IPS-11a (cell line): ENCODE data around the gene ZNF426.
A peak's percentile ranks its signal among the peaks of the same experiment; 100 is the strongest.

Experiments used
- H3K4me3 ChIP-seq: one replicate; pipeline ENCODE4 v1.5.1; 2013; ENCODE audit warnings: low read depth, low read length, control low read depth

ZNF426 gene

DNA sequence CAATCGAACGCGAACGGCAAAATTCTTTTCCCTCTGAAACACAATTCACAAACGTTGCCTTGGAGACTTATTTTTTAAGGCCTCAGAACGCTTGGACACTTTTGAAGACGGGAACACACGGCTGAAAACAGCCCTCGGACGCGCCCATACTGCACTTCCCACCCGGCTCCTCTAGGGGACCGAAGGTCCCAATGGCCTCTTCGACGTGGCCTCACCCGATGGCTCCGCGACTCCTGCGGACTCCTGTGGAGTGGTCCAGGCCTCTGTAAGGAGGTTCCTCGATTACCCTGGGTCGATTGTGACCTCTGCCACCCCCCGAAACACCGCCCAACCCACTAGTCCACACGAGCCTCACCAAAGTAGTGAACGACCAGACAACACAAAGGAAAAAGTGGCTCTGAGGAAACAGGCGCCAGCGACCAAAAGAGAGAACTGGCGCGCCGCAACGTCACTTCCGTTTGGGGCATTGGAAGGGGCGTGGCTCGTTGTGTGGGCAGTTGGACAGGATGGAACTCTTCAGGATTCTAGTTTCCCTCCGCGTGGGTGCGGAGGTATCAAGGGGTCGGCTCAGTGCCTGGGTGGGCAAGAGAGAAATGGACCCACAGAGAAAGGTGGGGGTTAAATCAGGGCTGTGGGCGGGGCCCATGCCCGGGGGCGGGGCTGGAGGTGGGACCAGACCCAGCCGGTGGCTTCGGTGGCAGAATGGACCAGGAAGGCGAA is 40.1 kb downstream of the ZNF426 start, which contains the start of gene ZNF560:
TSS of gene ZNF560 (minus strand) at position 434 of the 720 bp plus-strand sequence. CDS start 23,303 bp downstream, outside the sequence.
- peak within 1 kb of the TSS; percentile 67 for H3K4me3 ChIP-seq

DNA sequence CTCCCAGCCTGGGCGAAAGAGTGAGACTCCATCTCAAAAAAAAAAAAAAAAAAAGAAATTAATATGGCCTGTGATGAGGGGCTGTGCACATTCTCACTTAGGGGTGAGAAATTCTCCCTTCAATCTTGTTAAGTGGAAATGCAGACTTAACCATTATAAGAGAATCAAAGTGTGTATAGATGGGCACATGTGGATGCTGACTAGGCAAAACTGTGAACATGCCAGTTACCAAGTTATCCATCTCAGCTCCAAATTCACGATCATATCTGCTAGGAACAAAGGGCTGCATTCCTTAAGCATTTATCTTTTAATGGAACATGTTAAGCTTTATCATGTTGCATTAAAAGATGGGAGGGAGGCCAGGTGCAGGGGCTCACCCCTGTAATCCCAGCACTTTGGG is 44.3 kb downstream of the ZNF426 start:
- H3K4me3 ChIP-seq, result no peak overlapping the region

DNA sequence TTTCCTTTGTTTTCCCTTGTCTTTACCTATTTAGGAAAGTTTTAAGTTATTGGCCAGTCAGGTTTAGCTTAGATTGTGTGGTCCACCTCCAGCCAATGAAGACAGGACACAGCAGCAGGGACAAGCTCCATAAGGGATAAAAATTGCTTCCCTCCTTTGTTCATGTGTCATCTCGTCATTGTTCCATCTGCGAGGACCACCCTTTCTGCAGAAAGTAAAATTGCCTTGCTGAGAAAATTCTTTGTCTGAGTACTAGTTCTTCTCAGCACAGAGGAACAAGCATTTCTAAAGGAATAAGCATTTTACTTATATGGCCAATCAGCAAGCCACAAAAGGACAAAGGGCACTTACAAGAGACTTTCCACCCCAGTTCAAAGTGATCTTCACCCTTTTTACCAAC is 51.4 kb downstream of the ZNF426 start:
- no peak overlapping the region for H3K4me3 ChIP-seq

DNA sequence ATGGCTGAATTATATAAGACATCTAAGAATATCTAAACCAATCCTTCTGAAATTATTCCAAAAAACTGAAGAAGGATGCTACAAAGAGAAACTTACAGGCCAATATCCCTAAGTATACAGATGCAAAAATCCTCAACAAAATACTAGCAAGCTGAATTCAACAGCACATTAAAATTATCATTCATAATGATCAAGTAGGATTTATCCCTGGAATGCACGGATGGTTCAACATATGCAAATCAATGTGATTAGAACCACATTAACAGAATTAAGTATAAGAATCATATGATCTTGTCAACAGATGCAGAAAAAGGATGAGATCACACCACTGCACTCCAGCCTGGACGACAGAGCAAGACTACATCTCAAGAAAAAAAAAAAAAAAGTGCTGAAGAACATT is 53.3 kb downstream of the ZNF426 start:
- no peak overlapping the region for H3K4me3 ChIP-seq

DNA sequence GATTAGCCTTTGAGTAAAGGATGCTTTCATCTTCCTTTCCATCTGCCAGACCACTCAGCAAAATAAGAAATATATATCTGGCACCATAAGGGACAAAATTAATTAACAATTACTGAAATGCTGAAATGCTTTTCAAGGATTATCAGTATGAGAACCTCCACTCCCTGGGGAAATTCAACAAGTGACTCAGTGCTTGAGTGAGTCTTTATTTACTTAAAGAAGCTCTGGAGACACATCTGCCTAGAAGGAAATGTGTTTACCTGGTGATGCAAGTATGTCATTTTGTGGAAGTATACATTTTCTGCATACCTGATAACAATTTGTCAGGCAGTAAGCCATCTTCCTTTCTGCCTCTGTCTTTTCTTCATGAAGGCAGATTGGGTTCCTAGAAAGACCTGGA is 63.5 kb downstream of the ZNF426 start:
- no peak overlapping the region for H3K4me3 ChIP-seq
